ENCODE data around the gene GLE1. TPM values are rescaled to one million over a fixed set of nuclear protein-coding genes. Genes with fewer than 3 reads are reported as not detected.

The GLE1 gene
- total RNA-seq, 1 experiment from 2014 or later = 27.0 TPM

GRCh38 chr9:128558431-128559310 is 54.2 kb downstream of the GLE1 start:
- intact Hi-C loops (cut with micrococcal nuclease) = loop anchor here (10.0 kb wide), 1 partner anchor 54 kb away; the partner anchor contains the start of gene GLE1

GRCh38 chr9:128565578-128565977 is 61.1 kb downstream of the GLE1 start:
- no peaks in the 10 kb centered on the region for H3K9me3 ChIP-seq (ENCODE audit: low read length)
- ChIA-PET POLR2A (ENCODE audit: unreplicated experiment) (no interaction called here), CTCF (no interaction called here)
- H3K9ac ChIP-seq (ENCODE audit: low read length) = no peak overlapping the region
- H3K4me1 ChIP-seq (ENCODE audit: insufficient read depth, low read length) = no peaks in the 10 kb centered on the region
- peaks cover 27% of the 10 kb centered on the region for H3K36me3 ChIP-seq (ENCODE audit: low read depth, low read length)
- no peaks in the 10 kb centered on the region for H3F3A ChIP-seq (ENCODE audit: low read length, unreplicated experiment)
- DNase-seq = no peak
- H2AFZ ChIP-seq (ENCODE audit: low read length) = no peak overlapping the region
- no peaks in the 10 kb centered on the region for H3K9me2 ChIP-seq (replicated peaks; ENCODE audit: low read length)
- H4K20me1 ChIP-seq (ENCODE audit: low read length) = no peaks in the 10 kb centered on the region
- peaks cover 48% of the 10 kb centered on the region for H3K79me2 ChIP-seq (ENCODE audit: low read length)
- H3K27ac ChIP-seq (ENCODE audit: low read length) = no peak overlapping the region
- H3K27me3 ChIP-seq (ENCODE audit: low read length) = no peaks in the 10 kb centered on the region
- intact Hi-C loops (cut with micrococcal nuclease) = no loop called here
- no TSS peak for BruUV-seq (replicated peaks)
- no peak for ATAC-seq
- TF ChIP-seq EZH2phosphoT487 (IDR thresholded peaks at IDR 0.05; ENCODE audit: borderline replicate concordance, low read length) (no peak), CTCF (conservative IDR thresholded peaks at IDR 0.05; ENCODE audit: low read depth, low read length) (no peak), EZH2 (IDR thresholded peaks at IDR 0.05; ENCODE audit: low read length, unreplicated experiment) (no peak)
- H3K4me3 ChIP-seq (ENCODE audit: low read length) = no peak overlapping the region
- H3K4me2 ChIP-seq (ENCODE audit: low read length) = no peak overlapping the region

More at GRCh38 chr9:128558431-128559310, 54.2 kb downstream of the GLE1 start:
- no peaks in the 10 kb centered on the region for H3K9me3 ChIP-seq (ENCODE audit: low read length)
- H3F3A ChIP-seq (ENCODE audit: low read length, unreplicated experiment) = peaks cover 12% of the 10 kb centered on the region
- no TSS peak for BruUV-seq (replicated peaks)
- H3K27ac ChIP-seq (ENCODE audit: low read length) = peak overlapping the region; percentile 89
- ChIA-PET CTCF (no interaction called here), POLR2A (ENCODE audit: unreplicated experiment) (no interaction called here)
- no peaks in the 10 kb centered on the region for H3K27me3 ChIP-seq (ENCODE audit: low read length)
- no peaks in the 10 kb centered on the region; the same call in 1 of the 2 replicates for H3K36me3 ChIP-seq (ENCODE audit: low read depth, low read length)
- H3K9me2 ChIP-seq (replicated peaks; ENCODE audit: low read length) = no peaks in the 10 kb centered on the region
- peak overlapping the region; percentile 41 for H3K9ac ChIP-seq (ENCODE audit: low read length)
- peaks cover 92% of the 10 kb centered on the region for H3K79me2 ChIP-seq (ENCODE audit: low read length)
- H3K4me2 ChIP-seq (ENCODE audit: low read length) = peak overlapping the region; percentile 80
- H2AFZ ChIP-seq (ENCODE audit: low read length) = no peak overlapping the region
- TF ChIP-seq EZH2phosphoT487 (IDR thresholded peaks at IDR 0.05; ENCODE audit: borderline replicate concordance, low read length) = no peak
- no peak for TF ChIP-seq CTCF (conservative IDR thresholded peaks at IDR 0.05; ENCODE audit: low read depth, low read length)
- no peak for TF ChIP-seq EZH2 (IDR thresholded peaks at IDR 0.05; ENCODE audit: low read length, unreplicated experiment)
- ATAC-seq = peak; percentile 63
- H3K4me1 ChIP-seq (ENCODE audit: insufficient read depth, low read length) = peaks cover 55% of the 10 kb centered on the region
- peak overlapping the region; percentile 46 for H3K4me3 ChIP-seq (ENCODE audit: low read length)
- DNase-seq = peak; percentile 76
- H4K20me1 ChIP-seq (ENCODE audit: low read length) = peaks cover 18% of the 10 kb centered on the region
